PC-3 (cell line): Measurements from ENCODE around the gene EEF1A2.

ENCODE experiments used
- CTCF ChIP-seq: fragments of 300-600 bp; sonication (generic); conservative IDR thresholded peaks from 2 replicates; pipeline ENCODE4 v1.5.1; 2017; ENCODE audit warnings: antibody characterized with exemption, low read depth, mild to moderate bottlenecking, low read length
- EZH2 ChIP-seq: fragments of 300-600 bp; sonication (generic); IDR thresholded peaks from one replicate; pipeline ENCODE4 v1.6.1; 2017; ENCODE audit warnings: antibody characterized with exemption, mild to moderate bottlenecking, low read length; ENCODE audit not compliant: unreplicated experiment
- EZH2phosphoT487 ChIP-seq: fragments of 300-600 bp; sonication (generic); IDR thresholded peaks from 2 replicates; pipeline ENCODE4 v1.6.1; 2018; ENCODE audit warnings: mild to moderate bottlenecking, antibody characterized with exemption, low read length, borderline replicate concordance

- TF ChIP-seq CTCF (no peak), EZH2phosphoT487 (no peak), EZH2 (no peak)
These were observed 58.4 kb downstream of the EEF1A2 start for GRCh38 chr20:63440366-63440955.
